Esophagus squamous epithelium (tissue), 5 donors: Measurements from ENCODE around the gene RC3H2. TPM values are rescaled to one million over a fixed set of nuclear protein-coding genes. Genes with fewer than 3 reads are reported as not detected.
"Not testable (repeated sequence)": the region's sequence is repeated elsewhere in the genome, so short reads cannot be mapped to it uniquely, and the experiment has no call there.

ENCODE experiments used
- DNase-seq: peaks from one replicate; lab custom pipeline; 2025; lab: John Stamatoyannopoulos, UW
- H3K27ac ChIP-seq, 4 donors: fragments of 200-600 bp; sonication (generic); one replicate each; pipeline ENCODE4 v1.5.1; 2016 to 2019; ENCODE audit warnings: mild to moderate bottlenecking in 1 of 4
- H3K27me3 ChIP-seq, 4 donors: fragments of 200-600 bp; sonication (generic); 1 replicate in 3 of 4; 2 replicates in 1 of 4; pipeline versions ENCODE4 v1.5.1 to v1.6.0; 2017 to 2021; ENCODE audit warnings: antibody characterized with exemption in 1 of 4
- H3K36me3 ChIP-seq, 3 donors: fragments of 200-600 bp; sonication (generic); one replicate each; pipeline ENCODE4 v1.5.1; 2016 to 2019
- H3K4me1 ChIP-seq, 3 donors: fragments of 200-600 bp; sonication (generic); one replicate each; pipeline ENCODE4 v1.5.1; 2017 to 2019
- H3K4me3 ChIP-seq, 4 donors: fragments of 200-600 bp; sonication (generic); 1 replicate in 3 of 4; 2 replicates in 1 of 4; pipeline ENCODE4 v1.5.1; 2016 to 2019; ENCODE audit warnings: mild to moderate bottlenecking in 2 of 4, moderate library complexity in 1 of 4
- H3K9me3 ChIP-seq, 3 donors: fragments of 200-600 bp; sonication (generic); one replicate each; pipeline ENCODE4 v1.5.1; 2016 to 2019
- CTCF ChIP-seq, 6 experiments: fragments of 450-650 bp in 4 of 6; fragments of 200-600 bp in 2 of 6; sonication (generic) in 2 of 6; IDR thresholded peaks; one replicate each; pipeline ENCODE4 v1.5.1; 2016 to 2019; ENCODE audit warnings: antibody characterized with exemption in 6 of 6, mild to moderate bottlenecking in 4 of 6, moderate library complexity in 4 of 6
- POLR2A ChIP-seq, 4 donors: fragments of 450-650 bp; IDR thresholded peaks; one replicate each; pipeline ENCODE4 v1.6.1; 2017; ENCODE audit warnings: antibody characterized with exemption in 4 of 4, mild to moderate bottlenecking in 4 of 4, moderate library complexity in 3 of 4
- WGBS, 2 donors: methylation state at CpG; one replicate each; pipeline ENCODE4 v1.1.5; 2018; 5-methylcytosine and 5-hydroxymethylcytosine counted together
- intact Hi-C: fragments of 100-400 bp; cut with DNase I; formaldehyde crosslinking; loops from one replicate; pipeline ENCODE4 v1.15.0; 2022
- total RNA-seq, 4 donors: library from RNA; depleted of rRNA; stranded (reverse); fragments of >200 nt; gene quantifications; one replicate each; pipeline ENCODE4 v1.1.0, GENCODE V29; 2016
- donor health status: DM: yes; HTN: yes; CAD: no.

RC3H2 gene
- total RNA-seq, 4 donors from 2014 or later: 24.6 to 46.3 (median 30.2) TPM

GRCh38 chr9:122816163-122816867 is 88.8 kb downstream of the RC3H2 start:
- H3K4me1 ChIP-seq: peaks cover 4 to 41% (median 7%) of the 10 kb centered on the region in 3 donors
- intact Hi-C loops: no loop called here
- no peak for TF ChIP-seq CTCF (IDR thresholded peaks at IDR 0.05)
- TF ChIP-seq POLR2A (IDR thresholded peaks at IDR 0.05): no peak
- no peaks in the 10 kb centered on the region for H3K9me3 ChIP-seq
- no peaks in the 10 kb centered on the region for H3K27me3 ChIP-seq
- DNase-seq: no peak
- no peak overlapping the region for H3K4me3 ChIP-seq
- H3K36me3 ChIP-seq: peaks cover 0 to 46% (median 4%) of the 10 kb centered on the region in 3 donors
- WGBS, 2 donors: 69 to 75% methylated on average over 16 to 17 of the region's 17 CpGs
- H3K27ac ChIP-seq: peak overlapping the region in 3 of 4 donors; percentile 53 to 68 (median 64)

- DNase-seq: no peak
- Histone ChIP-seq H3K27me3 (no peaks in the 10 kb centered on the region), H3K27ac (peak overlapping the region in 3 of 4 donors; percentile 53 to 68 (median 64))
These were observed 89.6 kb downstream of the RC3H2 start for GRCh38 chr9:122815544-122815943.

GRCh38 chr9:122814545-122814944 is 90.6 kb downstream of the RC3H2 start:
- peaks cover 0 to 29% (median 0%) of the 10 kb centered on the region in 3 donors for H3K36me3 ChIP-seq
- H3K9me3 ChIP-seq: no peaks in the 10 kb centered on the region
- 59 to 61% methylated on average over 6 of the region's 6 CpGs for WGBS, 2 donors
- DNase-seq: no peak
- no peak for TF ChIP-seq POLR2A (IDR thresholded peaks at IDR 0.05)
- no peak for TF ChIP-seq CTCF (IDR thresholded peaks at IDR 0.05)
- intact Hi-C loops: loop anchor here (5.0 kb wide), 1 partner anchor 352 kb away; no protein-coding TSS in a partner anchor
- no peaks in the 10 kb centered on the region for H3K27me3 ChIP-seq
- no peak overlapping the region for H3K27ac ChIP-seq
- no peak overlapping the region for H3K4me3 ChIP-seq
- peaks cover 0 to 34% (median 7%) of the 10 kb centered on the region in 3 donors for H3K4me1 ChIP-seq

More at GRCh38 chr9:122815544-122815943, 89.6 kb downstream of the RC3H2 start:
- TF ChIP-seq POLR2A (IDR thresholded peaks at IDR 0.05) (no peak), CTCF (IDR thresholded peaks at IDR 0.05) (peak in 1 of 6 experiments; percentile 5)
- Histone ChIP-seq H3K9me3 (no peaks in the 10 kb centered on the region), H3K36me3 (peaks cover 0 to 38% (median 3%) of the 10 kb centered on the region in 3 donors), H3K4me3 (no peak overlapping the region), H3K4me1 (peaks cover 4 to 34% (median 7%) of the 10 kb centered on the region in 3 donors)
- intact Hi-C loops: no loop called here

GRCh38 chr9:122812736-122813135 is 92.4 kb downstream of the RC3H2 start:
- no peak for DNase-seq
- peaks cover 0 to 18% (median 0%) of the 10 kb centered on the region in 3 donors for H3K36me3 ChIP-seq
- no peak for TF ChIP-seq CTCF (IDR thresholded peaks at IDR 0.05)
- TF ChIP-seq POLR2A (IDR thresholded peaks at IDR 0.05): no peak
- no peaks in the 10 kb centered on the region for H3K9me3 ChIP-seq
- intact Hi-C loops: loop anchor here (5.0 kb wide), 1 partner anchor 350 kb away; no protein-coding TSS in a partner anchor
- H3K27ac ChIP-seq: no peak overlapping the region
- peaks cover 2 to 46% (median 7%) of the 10 kb centered on the region in 3 donors for H3K4me1 ChIP-seq
- H3K4me3 ChIP-seq: no peak overlapping the region
- WGBS, 2 donors: 66 to 72% methylated on average over 2 to 3 of the region's 4 CpGs
- H3K27me3 ChIP-seq: no peaks in the 10 kb centered on the region

GRCh38 chr9:122810306-122810946 is 94.7 kb downstream of the RC3H2 start:
- H3K27ac ChIP-seq: no peak overlapping the region
- no peaks in the 10 kb centered on the region for H3K27me3 ChIP-seq
- H3K4me1 ChIP-seq: peaks cover 2 to 34% (median 7%) of the 10 kb centered on the region in 3 donors
- H3K4me3 ChIP-seq: peak overlapping the region in 1 of 4 donors; percentile 0
- H3K36me3 ChIP-seq: no peaks in the 10 kb centered on the region
- H3K9me3 ChIP-seq: peaks cover 0 to 6% (median 0%) of the 10 kb centered on the region in 3 donors
- DNase-seq: no peak
- intact Hi-C loops: loop anchor here (5.0 kb wide), 1 partner anchor 348 kb away; no protein-coding TSS in a partner anchor
- WGBS, 2 donors: 0 to 2% methylated on average over 8 of the region's 8 CpGs
- TF ChIP-seq CTCF (IDR thresholded peaks at IDR 0.05) (peak; percentile 45 to 87 (median 83)), POLR2A (IDR thresholded peaks at IDR 0.05) (no peak)

- DNase-seq, H3K9me3 ChIP-seq, H3K27me3 ChIP-seq, H3K36me3 ChIP-seq: not testable (repeated sequence)
- Histone ChIP-seq H3K27ac (peak overlapping the region in 1 of 4 donors; percentile 27), H3K4me1 (peaks cover 2 to 27% (median 7%) of the 10 kb centered on the region in 3 donors), H3K4me3 (peak overlapping the region in 2 of 4 donors; percentile 0 to 7)
- intact Hi-C loops: loop anchor here (10.0 kb wide), 1 partner anchor 684 kb away; no protein-coding TSS in a partner anchor
- 46 to 53% methylated on average over 7 of the region's 7 CpGs for WGBS, 2 donors
These were observed 95.9 kb downstream of the RC3H2 start for GRCh38 chr9:122809261-122809660.
